Panc1 (cell line): ENCODE data around the gene TMEM178A. TPM values are rescaled to one million over a fixed set of nuclear protein-coding genes. Genes with fewer than 3 reads are reported as not detected.

ENCODE experiments used
- ATAC-seq: fragments of 200-7000 bp; cut with Tn5 transposase; 2 replicates; pipeline ENCODE4 v1.9.1; 2020; ENCODE audit warnings: mild to moderate bottlenecking, moderate library complexity
- BruUV-seq: library from RNA; stranded (reverse); fragments of 400-500 nt; replicated peaks from 2 replicates; lab custom pipeline; 2021; lab: Mats Ljungman, UMichigan
- CTCF ChIA-PET: fragments of 300-600 bp; sonication (Branson Sonifier 250); formaldehyde crosslinking; loops from one replicate; lab custom pipeline; 2022; ENCODE audit warnings: antibody characterized with exemption; lab: Charles Lee
- POLR2A ChIA-PET: fragments of 300-600 bp; sonication (Branson Sonifier 250); formaldehyde crosslinking; loops from one replicate; lab custom pipeline; 2022; ENCODE audit warnings: antibody characterized with exemption; lab: Charles Lee
- DNase-seq: peaks from one replicate; pipeline ENCODE4 v3.0.0-alpha.2; 2010; ENCODE audit warnings: low read depth, low spot score
- H3K27ac ChIP-seq: 2 replicates; pipeline ENCODE4 v1.5.1; 2011; ENCODE audit warnings: mild to moderate bottlenecking, low read length, inconsistent platforms
- H3K27me3 ChIP-seq: fragments of 200-500 bp; sonication (Bioruptor generic); 2 replicates; pipeline ENCODE4 v1.6.0; 2014; ENCODE audit warnings: low read length, inconsistent platforms; ENCODE audit not compliant: control insufficient read depth, insufficient read depth
- H3K36me3 ChIP-seq: fragments of 200-500 bp; sonication (Bioruptor generic); 2 replicates; pipeline ENCODE4 v1.5.1; 2014; ENCODE audit warnings: inconsistent platforms, mild to moderate bottlenecking, low read length, moderate library complexity; ENCODE audit not compliant: control insufficient read depth, insufficient read depth
- H3K4me1 ChIP-seq: 2 replicates; pipeline ENCODE4 v1.5.1; 2011; ENCODE audit warnings: inconsistent platforms, mild to moderate bottlenecking, low read length, moderate library complexity; ENCODE audit not compliant: control insufficient read depth, insufficient read depth
- H3K4me3 ChIP-seq, 2 experiments: 2 replicates each; pipeline ENCODE4 v1.5.1; 2011 to 2012; ENCODE audit warnings: low read depth in 2 of 2, low read length in 2 of 2, mild to moderate bottlenecking in 2 of 2, inconsistent platforms in 1 of 2, moderate library complexity in 1 of 2
- H3K9me3 ChIP-seq: fragments of 200-500 bp; sonication (Bioruptor generic); 2 replicates; pipeline ENCODE4 v1.5.1; 2014; ENCODE audit warnings: low read depth, mild to moderate bottlenecking, inconsistent platforms, low read length, moderate library complexity; ENCODE audit not compliant: control insufficient read depth, insufficient read depth
- CTCF ChIP-seq: fragments of 450-650 bp; IDR thresholded peaks from 2 replicates; pipeline ENCODE4 v1.5.1; 2017; ENCODE audit warnings: mild to moderate bottlenecking
- POLR2AphosphoS5 ChIP-seq: IDR thresholded peaks from 2 replicates; pipeline ENCODE4 v1.6.1; 2012; ENCODE audit warnings: mild to moderate bottlenecking, low read depth, low read length, moderate library complexity
- REST ChIP-seq, 2 experiments: IDR thresholded peaks; 2 replicates each; pipeline ENCODE4 v1.6.1; 2011 to 2012; ENCODE audit warnings: low read depth in 2 of 2, control low read depth in 1 of 2, low read length in 1 of 2, mild to moderate bottlenecking in 1 of 2, moderate library complexity in 1 of 2; ENCODE audit not compliant: insufficient read depth in 1 of 2
- SIN3A ChIP-seq: IDR thresholded peaks from 2 replicates; pipeline ENCODE4 v1.6.1; 2012; ENCODE audit warnings: low read depth, mild to moderate bottlenecking, low read length, moderate library complexity, borderline replicate concordance; ENCODE audit not compliant: insufficient read depth
- TCF7L2 ChIP-seq: IDR thresholded peaks from 2 replicates; pipeline ENCODE4 v1.6.1; 2011; ENCODE audit warnings: mild to moderate bottlenecking, low read depth, low read length, inconsistent platforms
- in situ Hi-C: cut with HindIII; loops from 2 replicates; pipeline ENCODE4 v1.10.0; 2016; ENCODE audit warnings: low sequenced_read_pairs, low pct_unique_long_range_greater_than_20kb
- intact Hi-C: fragments of 100-400 bp; cut with micrococcal nuclease; formaldehyde crosslinking; loops from one replicate; pipeline ENCODE4 v1.10.0; 2022; ENCODE audit not compliant: unreplicated experiment
- total RNA-seq: library from RNA; stranded (reverse); gene quantifications from one replicate; pipeline ENCODE4 v1.2.1, GENCODE V29; 2021; ENCODE audit not compliant: unreplicated experiment

TMEM178A gene
- total RNA-seq, 1 experiment from 2014 or later = not detected

GRCh38 chr2:39696838-39697237 is 31.1 kb downstream of the TMEM178A start:
- DNase-seq = peak; percentile 13
- peaks cover 13% of the 10 kb centered on the region for H3K9me3 ChIP-seq
- no peaks in the 10 kb centered on the region for H3K4me1 ChIP-seq
- H3K36me3 ChIP-seq = no peaks in the 10 kb centered on the region
- intact Hi-C loops = loop anchor here (5.0 to 10.0 kb wide), 2 partner anchors 185 to 322 kb away; no protein-coding TSS in a partner anchor
- in situ Hi-C loops = no loop called here
- no peak overlapping the region for H3K27ac ChIP-seq
- no peak for ATAC-seq
- TF ChIP-seq REST (IDR thresholded peaks at IDR 0.05; ENCODE audit: insufficient read depth in 1 of 2, low read depth in 2 of 2, low read length in 1 of 2) (no peak), CTCF (peak; percentile 30; the same call in 1 of the 2 replicates), SIN3A (no peak)
- no peaks in the 10 kb centered on the region for H3K27me3 ChIP-seq
- CTCF ChIA-PET = interaction anchor here (0.6 to 1.2 kb wide), 2 partner anchors 104 to 749 kb away, joined by 3 to 4 read pairs; no protein-coding TSS in a partner anchor
- H3K4me3 ChIP-seq = no peak overlapping the region
- POLR2A ChIA-PET = no interaction called here
- BruUV-seq = no TSS peak

GRCh38 chr2:39697454-39697853 is 31.7 kb downstream of the TMEM178A start:
- CTCF ChIA-PET = interaction anchor here (1.3 kb wide), 1 partner anchor 104 kb away, joined by 13 read pairs; no protein-coding TSS in a partner anchor
- BruUV-seq = no TSS peak
- DNase-seq (no peak), ATAC-seq (no peak)
- POLR2A ChIA-PET = interaction anchor here (0.8 kb wide), 1 partner anchor 38 kb away, joined by 3 read pairs; no protein-coding TSS in a partner anchor
- no peak overlapping the region for H3K4me3 ChIP-seq
- TF ChIP-seq REST (IDR thresholded peaks at IDR 0.05; ENCODE audit: insufficient read depth in 1 of 2, low read depth in 2 of 2, low read length in 1 of 2) (no peak), POLR2AphosphoS5 (no peak), TCF7L2 (no peak), CTCF (no peak)
- H3K27ac ChIP-seq = no peak overlapping the region
- H3K27me3 ChIP-seq = no peaks in the 10 kb centered on the region
- peaks cover 13% of the 10 kb centered on the region for H3K9me3 ChIP-seq
- H3K36me3 ChIP-seq = no peaks in the 10 kb centered on the region
- no peaks in the 10 kb centered on the region for H3K4me1 ChIP-seq
- intact Hi-C loops (loop anchor here (5.0 to 10.0 kb wide), 2 partner anchors 185 to 323 kb away; no protein-coding TSS in a partner anchor), in situ Hi-C loops (no loop called here)
